IMR-90 (cell line): Measurements from ENCODE around the gene CENPU.

ENCODE experiments used
- BHLHE40 ChIP-seq: fragments of 150-350 bp; IDR thresholded peaks from 2 replicates; pipeline ENCODE4 v1.6.1; 2016; ENCODE audit warnings: mild to moderate bottlenecking, low read depth, low read length
- CHD1 ChIP-seq: IDR thresholded peaks from 2 replicates; pipeline ENCODE4 v1.6.1; 2012; ENCODE audit warnings: low read depth, low read length, improper control_type of control experiment
- ELK1 ChIP-seq: fragments of 150-350 bp; IDR thresholded peaks from 2 replicates; pipeline ENCODE4 v1.6.1; 2016; ENCODE audit warnings: low read depth, mild to moderate bottlenecking, low read length, moderate library complexity, borderline replicate concordance
- FOS ChIP-seq: fragments of 150-350 bp; IDR thresholded peaks from 2 replicates; pipeline ENCODE4 v1.6.1; 2016; ENCODE audit warnings: low read depth, low read length
- MAFK ChIP-seq: IDR thresholded peaks from 2 replicates; pipeline ENCODE4 v1.6.1; 2012; ENCODE audit warnings: low read depth, low read length, improper control_type of control experiment
- MAZ ChIP-seq: IDR thresholded peaks from 2 replicates; pipeline ENCODE4 v1.6.1; 2012; ENCODE audit warnings: low read depth, mild to moderate bottlenecking, low read length, improper control_type of control experiment, moderate library complexity, borderline replicate concordance
- MXI1 ChIP-seq: IDR thresholded peaks from 2 replicates; pipeline ENCODE4 v1.6.1; 2012; ENCODE audit warnings: low read depth, mild to moderate bottlenecking, low read length, moderate library complexity, borderline replicate concordance
- POLR2A ChIP-seq: IDR thresholded peaks from 2 replicates; pipeline ENCODE4 v1.6.1; 2012; ENCODE audit warnings: mild to moderate bottlenecking, low read depth, low read length
- RAD21 ChIP-seq: IDR thresholded peaks from 2 replicates; pipeline ENCODE4 v1.6.1; 2012; ENCODE audit warnings: low read length, improper control_type of control experiment
- RFX5 ChIP-seq: IDR thresholded peaks from 2 replicates; pipeline ENCODE4 v1.8.0; 2012; ENCODE audit warnings: low read depth, mild to moderate bottlenecking, low read length, moderate library complexity
- SMC3 ChIP-seq: fragments of 150-350 bp; IDR thresholded peaks from 2 replicates; pipeline ENCODE4 v1.6.1; 2016; ENCODE audit warnings: low read depth, mild to moderate bottlenecking, antibody characterized with exemption, low read length, moderate library complexity
- TF ChIP-seq, protein P1 (sequence below): conservative IDR thresholded peaks from 2 replicates; pipeline ENCODE4 v1.5.1; 2012; ENCODE audit warnings: mild to moderate bottlenecking, low read depth, low read length, improper control_type of control experiment
- TF ChIP-seq, protein P2 (sequence below): fragments of 150-350 bp; IDR thresholded peaks from 2 replicates; pipeline ENCODE4 v1.6.1; 2017; ENCODE audit warnings: mild to moderate bottlenecking, antibody characterized with exemption, low read length, low read depth

- TF ChIP-seq, protein P1, sequence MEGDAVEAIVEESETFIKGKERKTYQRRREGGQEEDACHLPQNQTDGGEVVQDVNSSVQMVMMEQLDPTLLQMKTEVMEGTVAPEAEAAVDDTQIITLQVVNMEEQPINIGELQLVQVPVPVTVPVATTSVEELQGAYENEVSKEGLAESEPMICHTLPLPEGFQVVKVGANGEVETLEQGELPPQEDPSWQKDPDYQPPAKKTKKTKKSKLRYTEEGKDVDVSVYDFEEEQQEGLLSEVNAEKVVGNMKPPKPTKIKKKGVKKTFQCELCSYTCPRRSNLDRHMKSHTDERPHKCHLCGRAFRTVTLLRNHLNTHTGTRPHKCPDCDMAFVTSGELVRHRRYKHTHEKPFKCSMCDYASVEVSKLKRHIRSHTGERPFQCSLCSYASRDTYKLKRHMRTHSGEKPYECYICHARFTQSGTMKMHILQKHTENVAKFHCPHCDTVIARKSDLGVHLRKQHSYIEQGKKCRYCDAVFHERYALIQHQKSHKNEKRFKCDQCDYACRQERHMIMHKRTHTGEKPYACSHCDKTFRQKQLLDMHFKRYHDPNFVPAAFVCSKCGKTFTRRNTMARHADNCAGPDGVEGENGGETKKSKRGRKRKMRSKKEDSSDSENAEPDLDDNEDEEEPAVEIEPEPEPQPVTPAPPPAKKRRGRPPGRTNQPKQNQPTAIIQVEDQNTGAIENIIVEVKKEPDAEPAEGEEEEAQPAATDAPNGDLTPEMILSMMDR: no peak
- TF ChIP-seq POLR2A: no peak
- TF ChIP-seq, protein P2, sequence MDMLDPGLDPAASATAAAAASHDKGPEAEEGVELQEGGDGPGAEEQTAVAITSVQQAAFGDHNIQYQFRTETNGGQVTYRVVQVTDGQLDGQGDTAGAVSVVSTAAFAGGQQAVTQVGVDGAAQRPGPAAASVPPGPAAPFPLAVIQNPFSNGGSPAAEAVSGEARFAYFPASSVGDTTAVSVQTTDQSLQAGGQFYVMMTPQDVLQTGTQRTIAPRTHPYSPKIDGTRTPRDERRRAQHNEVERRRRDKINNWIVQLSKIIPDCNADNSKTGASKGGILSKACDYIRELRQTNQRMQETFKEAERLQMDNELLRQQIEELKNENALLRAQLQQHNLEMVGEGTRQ: no peak
- no peak for TF ChIP-seq FOS
- no peak for TF ChIP-seq RAD21
- no peak for TF ChIP-seq ELK1
- TF ChIP-seq CHD1: no peak
- no peak for TF ChIP-seq MXI1
- no peak for TF ChIP-seq MAZ
- no peak for TF ChIP-seq MAFK
- TF ChIP-seq RFX5: no peak
- TF ChIP-seq BHLHE40: no peak
- TF ChIP-seq SMC3: no peak
Measured at GRCh38 chr4:184689681-184690080, 44.2 kb downstream of the CENPU start.
